NCI-H1105 (cell line): ENCODE data around the gene PKP4.
A peak's percentile ranks its signal among the peaks of the same experiment; 100 is the strongest.

ENCODE experiments used
- DNase-seq: peaks from one replicate; lab custom pipeline; 2025; lab: John Stamatoyannopoulos, UW

PKP4 gene

DNA sequence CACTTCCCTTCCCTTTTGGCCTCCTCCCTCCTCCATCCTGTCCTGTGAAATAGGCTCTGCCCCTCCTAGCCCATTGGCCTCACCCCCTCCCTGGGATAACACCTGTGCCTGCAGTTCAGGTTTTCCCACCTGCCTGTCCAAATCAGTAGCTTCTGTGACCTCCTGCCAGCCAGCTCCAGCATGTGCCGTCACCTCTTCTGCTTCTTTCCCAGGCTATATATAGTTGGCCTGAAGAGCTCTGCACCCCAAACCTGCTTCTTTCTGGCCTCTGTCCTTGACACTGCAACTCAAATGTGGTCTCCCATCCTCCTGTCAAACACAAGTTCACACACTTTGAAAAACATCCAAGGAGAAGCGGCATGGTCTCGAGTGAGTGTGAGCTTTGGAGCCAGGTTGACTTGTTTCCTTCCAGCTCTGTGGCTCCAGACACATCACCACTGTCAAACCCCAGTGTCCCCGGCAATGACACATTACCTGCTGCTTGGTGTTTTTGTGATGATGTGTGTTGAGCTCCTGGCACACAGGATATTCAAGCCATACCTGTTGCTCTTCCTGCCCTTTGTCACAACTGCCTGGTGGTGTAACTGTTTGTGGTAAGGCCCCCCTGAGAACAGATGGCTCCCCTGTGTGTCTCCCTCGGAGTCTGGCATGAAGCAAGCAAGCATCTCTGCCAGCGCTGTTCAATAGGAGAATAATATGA lies 194.8 kb downstream of the PKP4 start:
- no peak for DNase-seq

DNA sequence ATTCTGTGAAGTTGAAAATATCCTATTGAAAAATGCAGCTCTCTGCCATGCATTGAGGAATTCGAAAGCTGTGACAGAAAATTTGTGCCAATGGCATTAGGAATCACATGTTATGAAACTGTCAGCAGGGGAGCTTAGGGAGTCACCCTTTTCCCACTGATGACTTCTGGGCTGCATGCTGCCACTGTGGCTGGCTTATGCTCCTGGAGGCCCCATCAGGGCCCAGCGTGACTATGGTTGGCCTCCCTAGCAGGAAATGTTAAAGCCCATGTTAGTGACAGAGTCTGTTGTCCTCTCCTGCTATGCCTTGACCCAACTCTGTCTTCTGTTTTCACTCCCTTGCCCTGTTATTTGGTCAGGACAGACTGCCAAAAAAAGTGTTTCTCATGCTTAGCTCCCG lies 198.9 kb downstream of the PKP4 start:
- DNase-seq, result no peak

DNA sequence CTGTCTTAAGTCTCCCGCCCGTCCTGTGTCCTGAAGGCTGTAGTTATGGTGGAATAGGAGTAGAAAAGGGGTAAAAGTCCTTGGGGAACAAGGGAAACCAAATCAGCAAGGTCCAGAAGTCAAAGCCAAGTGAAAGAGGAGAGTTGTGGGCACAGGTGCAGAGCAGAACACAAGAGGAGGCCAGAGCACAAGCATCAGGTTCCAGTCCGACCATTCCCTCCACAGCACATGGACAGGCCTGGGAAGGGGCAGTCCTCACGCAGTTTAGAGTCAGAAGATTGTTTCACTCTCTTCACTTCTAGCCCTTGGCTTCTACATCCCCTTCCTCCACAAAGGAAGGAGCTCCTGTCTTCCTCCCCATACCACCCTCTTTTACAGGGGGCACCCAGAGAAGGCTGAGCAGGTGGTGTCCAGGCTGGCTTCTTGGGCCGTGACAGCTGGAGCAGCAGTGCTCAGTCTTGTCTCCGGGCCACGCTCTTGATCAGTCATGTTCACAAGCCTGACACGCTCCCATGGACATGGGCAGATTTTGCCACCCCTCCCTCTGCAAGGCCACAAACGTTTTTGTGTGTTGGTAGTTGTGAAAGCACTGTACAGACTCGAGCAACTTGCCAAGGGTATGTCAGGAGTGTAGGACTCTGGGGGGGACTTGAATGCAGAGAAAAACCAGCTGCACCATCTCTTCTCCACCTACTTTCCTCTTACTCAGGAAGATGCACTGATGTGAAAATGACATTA lies 199.9 kb downstream of the PKP4 start:
- DNase-seq, result no peak

DNA sequence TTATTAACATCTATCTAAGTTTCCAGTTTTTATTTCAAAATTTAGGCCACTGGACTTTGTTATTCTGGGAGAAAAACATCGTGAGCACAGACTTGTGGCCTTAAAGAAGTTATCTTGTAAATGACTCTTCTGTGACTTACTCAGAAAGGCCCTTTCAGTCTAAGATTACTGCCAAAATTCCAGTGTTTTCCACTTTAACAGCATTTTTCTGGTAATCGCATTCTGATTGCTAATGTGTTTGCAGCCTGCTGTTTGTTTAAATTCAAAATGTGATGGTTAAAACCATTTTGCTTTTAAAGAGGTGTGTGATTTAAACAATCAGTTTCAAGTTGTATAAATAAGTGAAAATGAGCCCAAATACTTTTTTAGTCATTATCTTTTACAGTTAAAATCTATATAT lies 201.6 kb downstream of the PKP4 start:
- DNase-seq, result no peak

DNA sequence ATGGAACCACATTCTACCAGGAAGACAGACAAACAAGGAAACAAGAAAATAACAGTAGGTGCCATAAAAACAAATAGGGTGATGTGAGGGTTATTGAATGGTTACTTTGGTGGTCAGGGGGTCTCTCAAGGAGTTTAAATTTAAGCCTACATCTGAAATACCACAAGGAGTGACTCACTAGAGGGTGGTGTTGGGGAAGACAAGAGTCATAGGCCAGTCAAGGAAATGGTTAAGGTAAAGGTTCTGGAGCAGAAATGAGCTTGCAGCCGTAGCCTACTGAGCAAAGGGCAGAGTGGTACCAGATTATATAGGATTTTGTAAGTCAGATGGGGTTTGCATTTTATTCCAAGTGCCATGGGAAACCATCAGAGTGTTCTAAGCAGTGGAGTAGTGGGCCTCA lies 202.7 kb downstream of the PKP4 start:
- DNase-seq, result no peak

DNA sequence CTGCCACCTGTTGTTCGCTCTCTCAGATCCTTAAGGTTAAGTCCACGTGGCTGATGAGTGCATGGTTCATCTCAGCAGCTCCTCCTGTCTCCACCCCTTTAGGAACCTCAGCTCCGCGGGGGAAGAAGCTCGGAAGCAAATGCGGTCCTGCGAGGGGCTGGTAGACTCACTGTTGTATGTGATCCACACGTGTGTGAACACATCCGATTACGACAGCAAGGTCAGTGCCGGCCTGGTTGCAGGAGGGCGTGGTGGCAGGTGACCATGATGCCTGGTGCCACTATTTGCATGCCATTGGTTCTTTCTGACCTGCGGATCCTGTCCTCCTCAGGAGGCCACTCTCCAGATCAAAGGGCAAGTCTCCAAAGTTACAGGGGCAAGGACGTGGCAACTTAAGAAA lies 204.5 kb downstream of the PKP4 start:
- no peak for DNase-seq

DNA sequence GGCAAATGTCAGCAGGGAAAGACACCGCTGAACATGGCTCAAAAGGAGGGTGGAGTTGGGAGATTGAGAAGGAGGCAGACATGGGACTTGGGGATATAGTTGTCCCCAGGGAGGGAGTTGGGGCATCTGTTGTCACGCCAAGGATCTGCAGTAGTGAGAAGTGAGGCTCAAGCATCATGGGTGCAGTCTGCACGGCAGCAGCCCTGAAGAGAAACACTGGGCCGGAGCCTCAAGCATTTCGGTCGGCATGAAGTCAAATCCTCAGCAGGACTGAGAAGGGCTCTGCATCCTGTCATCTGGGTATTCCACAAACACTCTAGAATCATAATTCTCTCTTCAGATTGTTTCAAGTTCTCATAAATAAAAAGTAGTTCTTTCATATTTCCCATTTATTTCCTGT lies 205.7 kb downstream of the PKP4 start:
- DNase-seq, result no peak

DNA sequence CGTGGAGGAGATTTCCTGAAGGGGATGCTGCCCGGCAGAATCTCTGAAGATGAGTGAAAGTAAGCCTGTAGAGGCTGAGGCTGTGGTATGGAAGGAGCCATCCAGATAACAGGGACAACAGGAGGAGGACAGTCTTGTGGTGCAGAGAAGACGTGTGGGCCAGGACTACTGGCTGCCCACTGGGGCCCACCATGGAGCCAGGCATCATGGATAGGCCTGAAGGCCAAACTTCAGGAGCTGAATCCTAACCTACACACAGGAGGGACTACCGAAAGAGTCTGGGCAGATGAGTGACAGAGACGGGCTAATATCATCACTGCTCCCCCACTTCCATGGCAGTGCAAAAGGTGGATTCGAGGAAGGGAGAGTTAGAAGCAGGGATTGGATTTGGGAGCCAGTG lies 207.0 kb downstream of the PKP4 start:
- DNase-seq, result no peak

DNA sequence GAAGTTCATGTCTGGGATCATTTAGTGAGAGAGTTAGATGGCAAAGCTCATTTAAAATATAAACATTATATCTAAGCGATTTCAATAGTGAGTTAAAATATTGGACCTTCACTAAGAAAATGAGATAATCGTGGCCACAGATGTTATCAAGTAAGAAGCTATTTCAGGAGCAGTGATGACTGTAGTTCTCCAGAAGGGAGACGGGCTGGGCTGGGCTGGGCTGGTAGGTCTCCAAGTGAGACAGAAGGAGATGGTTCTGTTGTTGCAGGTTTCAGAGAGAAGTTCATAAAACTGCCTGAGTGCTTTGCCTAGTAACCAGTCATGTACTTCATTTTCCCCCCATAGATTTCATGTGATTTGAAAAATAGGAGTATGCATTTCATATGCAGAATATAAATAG lies 208.2 kb downstream of the PKP4 start:
- DNase-seq, result no peak

DNA sequence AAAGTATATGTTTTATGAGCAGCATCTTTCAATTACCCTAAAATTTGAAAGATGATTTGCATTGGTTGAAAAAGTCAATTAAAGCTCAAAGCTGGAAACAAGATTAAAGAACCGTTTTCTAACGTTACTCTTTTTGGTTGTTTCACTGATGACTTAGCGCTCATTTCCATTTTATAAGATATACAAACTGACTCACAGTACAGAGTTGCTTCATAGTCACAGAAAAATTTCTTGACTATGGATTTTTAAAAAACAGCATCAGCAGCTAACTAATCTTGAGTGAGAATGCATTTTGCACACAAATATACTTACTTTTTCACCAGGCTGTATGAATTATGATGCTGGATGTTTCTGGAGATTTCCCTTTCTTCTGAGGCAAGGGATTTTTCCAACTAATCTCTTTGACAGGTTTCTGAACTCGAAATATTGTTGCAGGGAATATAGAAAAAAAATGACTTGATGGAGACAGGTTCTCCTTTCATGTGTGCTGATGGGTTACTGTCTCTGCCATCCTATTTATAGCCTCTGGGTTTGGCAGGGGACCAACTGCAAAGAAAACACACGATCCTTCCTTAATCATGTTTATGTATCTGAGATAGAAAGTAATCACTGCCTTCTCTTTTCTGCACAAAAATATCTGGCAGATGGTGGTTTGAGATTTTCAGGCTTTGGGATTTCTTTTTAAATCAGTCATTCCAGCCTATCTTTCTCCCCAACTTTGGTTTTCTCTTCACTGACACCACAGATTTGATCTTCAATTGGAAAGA lies 209.0 kb downstream of the PKP4 start:
- DNase-seq, result no peak

DNA sequence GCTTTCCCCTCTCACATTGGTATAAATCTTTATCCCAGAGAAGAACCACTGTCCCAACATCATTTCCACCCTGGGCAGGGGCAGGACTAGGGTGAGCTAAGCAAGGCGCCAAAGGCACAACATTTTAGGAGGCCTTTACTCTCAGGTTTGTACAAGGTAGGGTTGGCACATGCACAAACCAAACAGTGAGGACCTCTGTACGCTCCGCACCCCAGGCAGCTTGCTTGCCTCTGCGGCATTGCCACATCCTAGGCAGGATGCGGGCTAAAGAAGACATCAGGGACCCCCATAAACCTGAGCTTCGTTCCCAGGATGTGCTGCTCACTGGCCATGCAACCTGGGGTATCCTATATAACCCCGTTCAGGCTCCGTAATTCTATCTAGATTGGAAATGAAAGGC lies 210.2 kb downstream of the PKP4 start:
- DNase-seq, result no peak

DNA sequence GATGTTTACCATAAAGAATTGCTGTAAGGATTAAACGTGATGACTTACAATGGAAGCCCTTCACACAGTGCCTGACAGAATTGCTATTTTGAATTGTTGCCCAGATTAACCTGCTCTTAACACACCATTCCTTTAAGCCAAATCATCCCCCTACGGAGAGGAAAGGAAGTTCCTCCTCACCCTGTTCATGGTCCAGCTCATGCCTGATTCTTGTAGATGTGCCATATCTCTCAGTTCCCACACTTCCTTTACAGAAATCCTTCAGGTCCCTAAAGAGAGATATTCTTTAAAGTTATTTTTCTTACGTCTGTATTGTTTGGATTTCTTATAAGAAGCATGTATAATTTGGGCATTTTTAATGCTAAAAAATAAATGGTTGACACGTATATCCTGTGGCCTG lies 210.8 kb downstream of the PKP4 start:
- no peak for DNase-seq

DNA sequence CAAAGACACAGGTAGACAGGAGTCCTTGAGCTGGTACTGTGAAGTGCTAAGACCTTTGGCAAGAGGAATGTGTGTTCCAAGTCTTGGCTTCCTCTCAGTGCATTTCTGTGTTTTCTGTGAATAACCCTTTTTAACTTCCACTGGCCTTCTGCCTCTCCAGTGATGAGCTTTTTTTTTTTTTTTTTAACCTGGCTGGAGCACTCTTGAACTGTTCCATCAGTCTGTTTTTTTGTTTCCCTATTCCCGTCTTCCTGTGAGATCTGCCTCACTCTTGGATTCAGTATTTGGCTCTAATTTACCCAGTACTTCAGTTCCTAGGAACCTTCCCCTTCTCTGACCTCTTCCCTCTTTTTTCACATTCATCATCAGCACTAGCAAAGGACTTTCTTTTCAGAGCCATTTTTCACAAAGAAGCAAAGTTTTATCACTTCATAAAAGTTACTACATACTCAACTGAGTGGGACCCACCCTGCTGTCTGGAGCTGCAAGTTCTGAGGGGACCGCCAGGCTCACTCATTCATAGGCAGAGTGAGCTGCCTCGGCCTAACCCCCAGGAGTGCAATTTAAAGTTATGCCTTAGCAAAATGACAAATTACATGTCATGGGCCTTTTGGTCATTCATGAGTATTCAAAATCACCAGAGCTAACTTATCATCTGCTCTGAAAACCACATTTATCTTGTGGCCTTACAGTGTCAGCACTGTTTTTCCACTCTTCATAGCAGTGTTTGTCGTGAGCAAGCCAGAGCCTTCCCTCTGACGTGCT lies 211.4 kb downstream of the PKP4 start:
- no peak for DNase-seq

DNA sequence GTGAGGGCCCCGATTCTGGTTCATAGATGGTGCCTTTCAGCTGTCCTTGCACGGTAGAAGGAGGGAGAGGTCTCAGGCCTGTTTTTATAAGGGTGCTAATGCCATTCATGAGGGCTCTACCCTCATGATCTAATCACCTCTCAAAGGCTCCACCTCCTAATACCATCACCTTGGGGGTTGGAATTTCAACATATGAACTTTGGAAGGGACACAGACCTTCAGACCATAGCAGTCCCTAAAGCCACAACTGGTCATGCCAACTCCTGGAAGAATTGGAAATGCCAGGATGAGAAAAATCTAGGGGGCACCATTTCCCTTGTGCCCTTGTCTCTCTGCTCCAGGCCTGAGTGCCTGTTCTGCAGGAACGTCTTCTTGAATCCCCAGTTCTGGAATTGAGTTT lies 213.5 kb downstream of the PKP4 start:
- no peak for DNase-seq

DNA sequence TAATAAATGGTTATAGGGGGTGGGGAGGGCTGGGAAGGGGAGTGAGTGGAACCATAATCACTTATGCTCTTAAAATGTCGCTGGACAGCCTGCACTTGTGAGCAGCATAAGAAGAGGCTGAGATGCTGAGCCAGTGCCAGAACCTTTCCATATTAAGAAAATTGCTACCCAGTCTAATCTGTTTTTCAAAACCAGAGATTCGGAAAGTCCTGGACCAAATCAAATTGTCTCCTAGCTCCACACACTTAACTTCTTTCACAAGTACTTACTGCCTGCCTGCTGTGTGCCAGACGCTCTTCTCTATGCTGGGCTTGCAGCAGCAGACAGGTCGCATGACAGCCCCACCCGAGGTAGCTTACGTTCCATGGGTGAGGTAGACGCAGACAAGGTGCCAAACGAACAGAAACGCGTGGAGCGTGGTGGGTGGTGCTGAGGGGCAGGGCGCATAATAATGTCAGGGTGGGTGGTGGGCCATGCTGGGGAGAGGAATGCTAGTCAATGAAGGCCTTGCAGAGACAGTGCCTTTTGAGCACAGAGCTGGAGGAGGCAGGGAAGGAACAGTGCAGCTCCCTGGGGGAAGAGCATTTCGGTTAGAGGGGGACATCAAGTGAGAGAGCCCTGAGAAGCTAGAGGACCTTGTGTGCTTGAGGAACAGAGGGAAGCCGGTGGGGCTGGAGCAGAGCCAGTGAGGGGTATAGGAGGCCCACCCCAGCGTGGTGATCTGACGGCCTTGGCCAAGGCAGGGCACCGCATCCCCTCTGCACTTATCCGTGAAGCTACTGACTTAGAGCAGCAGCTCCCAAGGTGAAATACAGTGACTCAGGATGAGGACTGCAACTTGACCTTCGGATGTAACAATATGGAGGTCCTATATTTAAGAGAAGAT lies 214.9 kb downstream of the PKP4 start:
- no peak for DNase-seq

DNA sequence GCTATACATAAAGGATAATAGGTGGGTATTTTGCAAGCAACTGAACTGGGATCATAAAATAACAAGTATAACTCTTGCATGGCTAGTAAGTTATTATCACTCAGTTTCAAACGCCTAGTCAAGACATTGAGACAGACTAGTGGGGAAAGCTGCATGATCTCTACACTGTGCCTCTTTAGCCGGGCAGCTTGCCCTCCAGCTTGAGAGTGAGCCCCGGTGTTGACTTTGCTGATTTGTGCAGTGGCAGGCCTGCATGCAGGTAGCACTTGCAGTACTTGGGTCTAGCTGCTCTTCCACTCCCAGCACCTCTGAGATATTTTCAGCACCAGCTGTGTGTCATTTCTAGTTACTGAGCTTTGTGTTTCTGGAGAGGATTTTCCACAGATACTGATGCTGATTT lies 219.5 kb downstream of the PKP4 start:
- DNase-seq, result no peak

DNA sequence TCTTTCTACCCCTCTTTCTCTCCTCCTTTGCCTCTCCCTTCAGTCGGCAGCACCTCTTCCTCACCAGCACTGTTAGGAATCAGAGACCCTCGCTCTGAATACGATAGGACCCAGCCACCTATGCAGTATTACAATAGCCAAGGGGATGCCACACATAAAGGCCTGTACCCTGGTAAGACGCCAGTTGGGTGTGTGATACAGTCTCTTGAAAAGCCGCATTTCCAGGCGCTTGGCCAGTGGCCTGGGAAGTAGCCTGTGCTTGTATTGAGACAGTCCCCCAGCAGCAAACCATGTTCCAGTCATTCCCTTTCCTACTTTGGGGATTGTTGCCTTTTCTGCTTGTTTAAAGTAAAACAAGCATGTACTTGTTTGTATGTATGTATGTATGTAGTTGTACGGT lies 219.9 kb downstream of the PKP4 start:
- DNase-seq, result no peak

DNA sequence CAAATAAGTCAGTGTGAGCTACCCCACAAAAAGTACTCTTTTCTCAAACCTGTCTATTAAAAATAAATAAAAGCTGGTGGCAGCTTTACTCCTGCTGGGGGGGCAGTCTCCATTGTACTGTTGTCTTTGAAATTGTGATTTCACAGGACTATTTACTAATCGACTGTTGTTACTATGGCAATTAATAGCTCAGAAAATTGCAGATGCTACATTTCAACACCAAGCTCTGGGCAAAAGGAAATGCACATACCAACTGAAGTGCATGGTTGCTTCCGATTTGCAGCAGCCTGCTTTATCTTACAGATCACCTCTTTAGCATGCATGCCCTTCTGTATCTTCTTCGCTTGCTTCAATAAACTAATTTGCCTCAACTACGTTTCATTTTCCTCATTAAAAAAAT lies 220.8 kb downstream of the PKP4 start:
- DNase-seq, result peak; percentile 31

DNA sequence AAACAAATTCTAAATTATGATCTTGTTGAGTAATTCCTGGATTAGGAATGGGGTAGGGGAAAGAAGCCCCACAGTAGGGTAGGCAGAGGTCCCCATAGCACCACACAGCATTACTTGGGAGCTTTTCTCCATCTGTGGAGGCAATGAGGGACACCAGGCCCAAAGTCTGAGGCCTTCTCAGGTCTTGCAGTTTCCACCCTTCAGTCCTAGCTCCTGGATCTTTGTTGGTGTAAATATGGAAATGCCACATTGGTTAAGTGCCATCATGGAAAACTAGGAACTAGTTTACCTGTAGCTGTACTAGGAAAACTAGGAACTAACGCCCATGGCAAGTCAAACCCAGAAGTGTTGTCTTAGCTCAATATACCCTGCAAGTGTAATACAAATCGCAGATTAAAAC lies 225.1 kb downstream of the PKP4 start:
- DNase-seq, result no peak

DNA sequence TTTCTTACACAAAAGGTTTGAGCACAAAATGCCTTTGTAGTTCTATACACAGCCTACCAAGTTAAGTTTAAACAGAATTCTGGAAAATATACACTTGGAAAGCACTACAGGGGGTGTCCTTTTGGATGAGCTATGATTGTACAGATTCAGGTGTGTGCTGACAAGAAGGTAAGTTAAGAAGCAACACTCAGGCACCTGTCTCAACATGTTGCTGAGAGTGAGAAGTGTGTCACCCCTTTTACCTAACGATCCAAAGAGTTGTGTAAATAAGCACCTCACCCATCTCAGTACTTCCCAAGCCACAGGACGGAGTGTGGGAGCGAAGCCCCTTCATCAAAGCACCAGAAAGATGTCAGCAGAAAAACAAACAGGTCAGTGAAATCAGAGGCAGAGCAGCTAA lies 228.9 kb downstream of the PKP4 start:
- DNase-seq, result no peak

DNA sequence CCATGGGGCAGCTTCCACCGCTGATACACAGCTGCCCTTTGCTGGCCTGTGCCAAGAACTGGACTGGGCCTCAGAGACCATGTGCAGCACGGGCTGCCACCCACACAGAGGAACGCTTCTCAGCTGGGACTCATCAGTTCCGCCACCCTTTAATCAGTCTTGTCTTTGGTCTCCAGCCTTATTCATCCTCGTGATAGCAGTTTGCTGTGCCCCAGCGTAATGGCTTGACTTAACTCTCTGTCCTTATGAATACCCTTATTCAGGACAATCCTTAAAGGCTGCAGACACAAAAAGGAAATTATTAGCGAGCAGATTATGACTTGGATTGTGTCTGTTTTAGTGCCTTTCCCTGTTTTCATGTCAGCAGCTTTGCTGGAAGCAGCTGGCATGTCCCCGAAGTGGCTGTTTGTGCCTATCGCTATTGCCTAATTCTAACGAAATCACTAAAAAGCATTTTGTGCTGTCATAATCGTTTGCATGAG lies 229.5 kb downstream of the PKP4 start:
- no peak for DNase-seq
